ELF-1 (cell line): ENCODE results near the gene EBF3.

Source experiments
- DNase-seq: peaks from one replicate; pipeline ENCODE4 v3.0.0-alpha.2; 2016; ENCODE audit warnings: low read depth, low spot score

EBF3 gene

GRCh38 chr10:129971381-129972144 lies 7.5 kb upstream of the EBF3 start:
- peak; percentile 80 for DNase-seq

GRCh38 chr10:129970465-129971364 lies 6.6 kb upstream of the EBF3 start:
- DNase-seq, result peak; percentile 66

GRCh38 chr10:129969911-129970464 lies 5.9 kb upstream of the EBF3 start:
- DNase-seq, result no peak

GRCh38 chr10:129969184-129969910 lies 5.3 kb upstream of the EBF3 start:
- DNase-seq, result peak; percentile 23

- DNase-seq, result peak; percentile 89
Observed at GRCh38 chr10:129968853-129969183, 4.7 kb upstream of the EBF3 start.

GRCh38 chr10:129968020-129968852 lies 4.2 kb upstream of the EBF3 start:
- peak; percentile 31 for DNase-seq

- no peak for DNase-seq
Observed at GRCh38 chr10:129967579-129968019, 3.5 kb upstream of the EBF3 start.

- peak; percentile 47 for DNase-seq
Observed at GRCh38 chr10:129966889-129967578, 3.0 kb upstream of the EBF3 start.

- DNase-seq, result no peak
Observed at GRCh38 chr10:129966370-129966888, 2.4 kb upstream of the EBF3 start.

GRCh38 chr10:129965959-129966358 lies 1.9 kb upstream of the EBF3 start:
- DNase-seq, result no peak

- DNase-seq, result no peak
Observed at GRCh38 chr10:129965425-129965808, 1.3 kb upstream of the EBF3 start.

- DNase-seq, result peak; percentile 68
Observed at GRCh38 chr10:129964611-129965424, 744 bp upstream of the EBF3 start.

GRCh38 chr10:129962872-129963640 lies 1.0 kb downstream of the EBF3 start:
- peak; percentile 72 for DNase-seq

- DNase-seq, result peak; percentile 59
Observed at GRCh38 chr10:129962031-129962871, 1.8 kb downstream of the EBF3 start.

GRCh38 chr10:129961157-129961701 lies 2.8 kb downstream of the EBF3 start:
- no peak for DNase-seq

GRCh38 chr10:129960481-129961156 lies 3.5 kb downstream of the EBF3 start:
- DNase-seq, result peak; percentile 18
